GM18867 (cell line): ENCODE measurements around the gene ABI1.

ENCODE experiments used
- ATAC-seq: cut with Tn5 transposase; IDR thresholded peaks from one replicate; pipeline ENCODE4 v1.9.1; 2021; ENCODE audit warnings: mild to moderate bottlenecking, moderate library complexity; ENCODE audit not compliant: unreplicated experiment

ABI1 gene

DNA sequence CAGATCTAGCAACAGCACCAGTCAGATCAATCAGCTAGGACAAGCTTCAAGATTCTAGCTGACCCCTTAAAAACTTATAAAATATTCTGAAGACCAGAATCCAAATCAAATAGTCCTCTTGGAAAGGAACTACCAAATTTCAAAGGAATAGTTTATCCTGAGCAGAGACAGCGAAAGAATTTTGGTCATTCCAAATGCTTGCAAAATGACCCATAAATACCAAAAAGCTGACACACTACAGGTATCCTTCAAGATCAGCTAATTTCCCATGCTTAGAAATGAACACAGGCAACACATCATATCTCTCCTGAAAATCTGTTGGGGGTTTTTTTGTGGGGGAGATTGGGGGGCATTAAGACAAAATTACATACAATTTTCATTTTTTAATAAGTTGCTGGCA is 84.5 kb downstream of the ABI1 start:
- ATAC-seq, result no peak

- no peak for ATAC-seq
Observed at GRCh38 chr10:26773633-26774032, 87.1 kb downstream of the ABI1 start.

GRCh38 chr10:26770069-26770468 is 90.7 kb downstream of the ABI1 start:
- no peak for ATAC-seq

DNA sequence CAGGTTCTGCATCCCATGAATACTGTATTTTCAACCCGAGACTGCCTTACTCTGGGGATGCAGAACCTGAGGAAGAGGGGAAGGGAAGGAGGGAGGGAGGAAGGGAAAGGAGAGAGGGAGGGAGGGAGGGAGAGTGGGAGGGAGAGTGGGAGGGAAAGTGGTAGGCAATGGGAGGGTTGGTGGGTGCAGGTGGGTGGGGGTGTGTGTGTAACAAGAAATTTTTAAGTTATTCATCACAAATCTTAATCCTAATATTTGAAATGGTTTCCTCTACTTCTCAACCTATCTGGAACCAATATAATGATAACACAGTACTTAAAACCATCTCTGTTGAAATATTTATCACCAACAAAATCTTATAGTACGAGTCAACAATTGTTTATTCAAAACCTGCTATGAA is 95.2 kb downstream of the ABI1 start:
- no peak for ATAC-seq

DNA sequence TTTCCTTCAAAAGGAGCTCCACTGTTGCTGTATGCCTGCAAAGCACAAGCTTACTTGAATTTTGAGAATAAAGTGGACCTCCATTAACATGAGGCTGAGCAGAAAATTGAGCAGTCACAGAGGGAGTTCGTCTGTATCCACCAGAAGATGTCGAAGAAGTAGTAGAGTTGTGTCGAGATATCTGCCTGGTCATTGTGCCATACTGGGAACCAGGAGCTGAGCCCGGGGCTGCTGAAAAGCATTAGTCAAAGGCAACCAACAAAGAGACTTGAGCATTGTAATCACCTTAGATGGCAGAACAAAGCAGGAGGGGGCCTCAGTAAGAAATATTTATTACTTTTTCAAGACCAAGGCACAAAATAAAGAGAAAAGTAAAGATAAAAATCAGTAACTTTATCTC is 101.8 kb downstream of the ABI1 start:
- ATAC-seq, result no peak

- ATAC-seq, result peak; percentile 97
Observed at GRCh38 chr10:26755443-26755903, 105.3 kb downstream of the ABI1 start.

- ATAC-seq, result no peak
Observed at GRCh38 chr10:26746061-26746460, 114.7 kb downstream of the ABI1 start.

GRCh38 chr10:26743841-26744240 is 116.9 kb downstream of the ABI1 start:
- ATAC-seq, result no peak

- no peak for ATAC-seq
Observed at GRCh38 chr10:26743091-26743490, 117.7 kb downstream of the ABI1 start.

- ATAC-seq, result no peak
Observed at GRCh38 chr10:26741368-26741767, 119.4 kb downstream of the ABI1 start.

- peak; percentile 54 for ATAC-seq
Observed at GRCh38 chr10:26739071-26739631, 121.6 kb downstream of the ABI1 start.

- ATAC-seq, result no peak
Observed at GRCh38 chr10:26738301-26738911, 122.4 kb downstream of the ABI1 start.

GRCh38 chr10:26737730-26738129 is 123.0 kb downstream of the ABI1 start:
- ATAC-seq, result peak; percentile 63

GRCh38 chr10:26735435-26735834 is 125.3 kb downstream of the ABI1 start:
- ATAC-seq, result no peak

DNA sequence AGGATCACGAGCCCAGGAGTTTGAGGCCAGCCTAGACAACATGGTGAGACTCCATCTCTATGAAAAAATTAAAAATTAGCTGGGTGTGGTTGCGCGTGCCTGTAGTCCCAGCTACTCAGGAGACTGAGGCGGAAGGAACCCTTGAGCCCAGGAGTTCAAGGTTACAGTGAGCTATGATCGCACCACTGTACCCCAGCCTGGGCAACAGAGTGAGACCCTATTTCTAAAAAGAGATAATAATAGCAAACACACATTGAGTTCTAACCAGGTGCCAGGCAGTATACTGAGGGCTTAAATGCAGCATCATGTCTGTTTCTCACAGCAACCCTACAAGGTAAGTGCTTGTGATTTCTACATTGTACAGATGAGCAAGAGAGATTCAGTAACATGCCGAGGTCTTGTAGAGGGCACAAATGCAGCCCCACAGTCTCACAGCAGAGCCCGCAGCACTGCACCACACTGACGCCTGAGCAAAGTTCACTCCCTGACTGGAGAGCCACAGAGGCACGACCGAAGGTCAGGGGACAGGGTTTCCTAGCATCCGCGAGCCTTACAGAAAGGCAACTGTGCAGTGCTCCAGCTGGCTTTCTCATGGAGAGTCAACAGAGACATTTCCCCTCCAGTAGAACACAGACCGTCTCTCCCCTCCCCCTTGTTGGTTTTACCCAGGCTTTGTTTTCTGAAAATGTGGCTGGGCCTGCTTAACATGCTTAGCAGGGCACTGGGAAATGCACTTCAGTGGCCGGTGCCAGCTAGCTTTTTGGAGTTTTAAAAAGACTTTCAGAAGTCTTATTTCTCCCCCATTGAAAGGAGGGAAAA is 126.8 kb downstream of the ABI1 start:
- ATAC-seq, result no peak

DNA sequence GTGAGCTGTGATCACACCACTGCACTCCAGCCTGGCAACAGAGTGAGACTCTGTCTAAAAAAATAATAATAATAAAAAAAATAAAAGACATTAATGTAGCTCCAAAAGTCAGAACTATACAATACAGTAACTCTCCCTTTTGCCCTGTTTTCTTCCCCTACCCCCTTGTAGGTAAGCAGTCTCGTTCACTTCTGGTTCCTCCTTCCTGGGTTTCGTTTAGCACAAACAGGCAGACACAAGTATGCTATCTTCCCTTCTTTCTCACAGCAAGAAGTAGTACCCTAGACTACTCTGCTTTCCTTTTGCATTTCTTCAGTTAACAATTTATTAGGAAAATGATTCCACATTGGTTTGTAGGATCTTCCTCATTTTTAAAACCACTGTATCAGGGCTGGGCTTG is 130.2 kb downstream of the ABI1 start:
- no peak for ATAC-seq

- no peak for ATAC-seq
Observed at GRCh38 chr10:26729395-26729794, 131.4 kb downstream of the ABI1 start.

- ATAC-seq, result no peak
Observed at GRCh38 chr10:26728957-26729356, 131.8 kb downstream of the ABI1 start.

DNA sequence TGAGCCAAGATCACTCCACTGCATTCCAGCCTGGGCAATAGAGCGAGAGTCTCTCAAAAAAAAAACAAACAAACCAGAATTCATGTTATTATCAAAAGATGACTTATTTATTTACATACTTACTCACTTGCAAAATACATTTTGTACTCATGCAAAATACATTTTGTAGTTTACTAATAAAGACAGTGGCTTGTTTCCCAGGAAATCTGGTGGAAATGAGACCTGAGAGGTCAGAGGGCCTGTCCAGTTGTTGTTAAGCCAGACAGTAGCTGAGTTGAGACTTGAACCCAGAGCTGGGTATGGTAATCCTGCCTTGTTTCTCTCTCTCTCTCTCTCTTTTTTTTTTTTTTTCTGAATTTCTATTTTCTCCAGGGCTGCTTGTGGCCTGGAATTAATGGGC is 133.8 kb downstream of the ABI1 start:
- no peak for ATAC-seq

DNA sequence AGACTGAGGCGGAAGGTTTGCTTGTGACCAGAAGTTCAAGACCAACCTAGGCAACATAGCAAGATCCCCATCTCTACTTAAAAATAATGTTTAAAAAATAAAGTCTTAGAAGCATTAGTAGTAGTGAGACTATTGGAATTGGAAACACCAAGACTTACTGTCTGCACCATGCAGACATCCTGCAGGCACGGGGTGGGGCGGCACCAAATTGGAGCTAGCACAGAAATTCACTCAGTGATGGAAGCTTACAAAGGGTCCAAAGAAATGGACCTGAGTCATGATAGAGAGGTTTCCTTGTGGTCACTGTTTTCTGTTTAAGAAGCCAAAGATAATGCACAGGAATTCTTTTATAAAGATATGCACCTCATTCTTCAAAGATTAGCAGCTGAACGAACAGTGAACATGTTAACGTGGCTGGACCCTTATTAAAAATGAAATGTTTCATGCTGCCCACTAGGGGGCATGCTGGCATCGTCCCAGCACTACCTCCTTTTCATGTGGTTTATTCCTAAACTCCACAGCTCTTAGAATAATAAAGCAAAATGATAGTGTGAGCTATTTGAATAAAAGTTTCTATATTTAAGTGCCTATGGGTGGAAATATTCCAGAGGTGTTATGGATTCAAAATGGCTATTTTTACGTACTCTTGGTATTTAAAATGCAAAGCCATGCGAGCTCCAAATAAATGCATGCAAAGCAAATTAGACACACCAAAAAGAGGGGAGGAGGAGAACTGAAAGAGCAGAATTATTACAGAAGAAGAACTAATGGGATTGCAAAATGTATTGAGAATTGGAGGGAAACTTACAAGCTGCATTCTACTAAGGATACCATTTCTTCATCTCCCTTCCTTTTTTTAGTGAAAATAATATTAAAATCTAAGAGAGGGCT is 134.7 kb downstream of the ABI1 start:
- ATAC-seq, result peak; percentile 60

DNA sequence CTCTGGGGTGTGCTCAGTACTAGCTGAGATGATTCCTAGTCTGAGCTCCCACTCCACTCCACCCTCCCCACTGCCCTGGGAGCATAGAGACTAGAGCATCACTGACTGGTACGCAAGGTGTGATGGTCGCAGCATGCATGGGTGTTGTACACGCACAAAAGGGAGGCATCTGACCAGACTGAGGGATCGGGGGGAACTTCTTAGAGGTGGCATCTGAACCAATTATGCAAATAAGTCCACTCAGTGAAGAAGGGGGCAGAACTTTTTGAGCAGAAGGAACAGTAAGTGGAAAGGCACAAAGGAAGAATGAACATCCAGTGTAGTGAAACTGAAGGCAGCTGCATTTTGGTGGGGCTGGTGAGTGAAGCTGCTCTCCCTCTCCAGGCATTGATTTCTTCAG is 137.7 kb downstream of the ABI1 start:
- ATAC-seq, result no peak
